GM12878 (cell line): ENCODE data around the gene LGALS9B. TPM values are rescaled to one million over a fixed set of nuclear protein-coding genes. Genes with fewer than 3 reads are reported as not detected.
"Not testable (repeated sequence)": the region's sequence is repeated elsewhere in the genome, so short reads cannot be mapped to it uniquely, and the experiment has no call there.

Experiments
- ATAC-seq: fragments of 200-7000 bp; cut with Tn5 transposase; 3 replicates; pipeline ENCODE4 v1.9.1; 2020; ENCODE audit warnings: mild to moderate bottlenecking, moderate library complexity
- BruUV-seq: library from RNA; stranded (reverse); fragments of 400-500 nt; replicated peaks from 2 replicates; lab custom pipeline; 2021; lab: Mats Ljungman, UMichigan
- CTCF ChIA-PET: fragments of 300-600 bp; sonication (Branson Sonifier 250); formaldehyde crosslinking; extraction: SDS; loops from one replicate; lab custom pipeline; 2021; ENCODE audit warnings: inconsistent platforms; lab: Yijun Ruan, JAX
- POLR2A ChIA-PET: fragments of 350-600 bp; formaldehyde crosslinking; extraction: SDS; loops from one replicate; lab custom pipeline; 2021; ENCODE audit warnings: inconsistent platforms; lab: Charles Lee
- RAD21 ChIA-PET: fragments of 300-600 bp; sonication (Branson Sonifier 250); formaldehyde crosslinking; loops from one replicate; lab custom pipeline; 2023; ENCODE audit warnings: antibody characterized with exemption; ENCODE audit not compliant: unreplicated experiment; lab: Charles Lee
- SMC1A ChIA-PET: fragments of 300-600 bp; sonication (Branson Sonifier 250); formaldehyde crosslinking; loops from one replicate; lab custom pipeline; 2023; ENCODE audit not compliant: unreplicated experiment, uncharacterized antibody; lab: Charles Lee
- DNase-seq: peaks from one replicate; pipeline ENCODE4 v3.0.0-alpha.2; 2011; ENCODE audit warnings: low read depth, low spot score
- FAIRE-seq: peaks from 3 replicates; lab custom pipeline; 2011; peaks lifted over from hg19 to GRCh38; lab: Jason Lieb, UNC
- H2AFZ ChIP-seq: 2 replicates; pipeline ENCODE4 v1.6.0; 2011; ENCODE audit warnings: low read depth, low read length, control low read depth; ENCODE audit not compliant: control insufficient read depth
- H3K27ac ChIP-seq: 2 replicates; pipeline ENCODE4 v1.5.1; 2011; ENCODE audit warnings: control low read depth; ENCODE audit not compliant: control insufficient read depth, insufficient read depth
- H3K27me3 ChIP-seq, 2 experiments: replicated peaks in 1 of 2; 2 replicates each; pipeline versions ENCODE4 v1.6.0 to v1.6.1; 2011; ENCODE audit warnings: low read length in 1 of 2; ENCODE audit not compliant: control insufficient read depth in 2 of 2, insufficient read depth in 2 of 2
- H3K36me3 ChIP-seq, 2 experiments: 2 replicates each; pipeline ENCODE4 v1.5.1; 2011; ENCODE audit warnings: low read length in 1 of 2; ENCODE audit not compliant: control insufficient read depth in 2 of 2, insufficient read depth in 2 of 2
- H3K4me1 ChIP-seq: 2 replicates; pipeline ENCODE4 v1.6.1; 2011; ENCODE audit warnings: mild to moderate bottlenecking, low read length, moderate library complexity, mixed read lengths; ENCODE audit not compliant: control insufficient read depth, insufficient read depth
- H3K4me2 ChIP-seq: 2 replicates; pipeline ENCODE4 v1.6.0; 2011; ENCODE audit warnings: control low read depth; ENCODE audit not compliant: control insufficient read depth, insufficient read depth
- H3K4me3 ChIP-seq: fragments of 200-600 bp; sonication (generic); 2 replicates; pipeline ENCODE4 v1.5.1; 2016
- H3K79me2 ChIP-seq: 2 replicates; pipeline ENCODE4 v1.6.0; 2011; ENCODE audit warnings: low read length; ENCODE audit not compliant: control insufficient read depth, insufficient read depth
- H3K9ac ChIP-seq: 2 replicates; pipeline ENCODE4 v1.8.0; 2011; ENCODE audit warnings: low read length, control low read depth, mixed read lengths; ENCODE audit not compliant: control insufficient read depth, insufficient read depth
- H3K9me3 ChIP-seq: replicated peaks from 3 replicates; pipeline ENCODE4 v1.5.1; 2011; ENCODE audit warnings: mild to moderate bottlenecking, low read length; ENCODE audit not compliant: control insufficient read depth, insufficient read depth
- H4K20me1 ChIP-seq: 2 replicates; pipeline ENCODE4 v1.6.0; 2011; ENCODE audit not compliant: control insufficient read depth, insufficient read depth
- WGBS: methylation state at CpG from one replicate; pipeline ENCODE4 v1.1.6; 2016; ENCODE audit warnings: low lambda C conversion rate; ENCODE audit not compliant: insufficient replicate concordance, insufficient coverage; ENCODE audit errors: missing lambda C conversion rate; 5-methylcytosine and 5-hydroxymethylcytosine counted together
- in situ Hi-C: fragments of 300-500 bp; cut with MboI; formaldehyde crosslinking; loops from 9 replicates; pipeline ENCODE4 v1.14.3; 2018; ENCODE audit warnings: mixed read lengths
- intact Hi-C: fragments of 100-400 bp; cut with micrococcal nuclease; formaldehyde crosslinking; loops from one replicate; pipeline ENCODE4 v1.14.2; 2022; ENCODE audit not compliant: unreplicated experiment
- polyA plus RNA-seq, 11 experiments: library from polyadenylated mRNA; depleted of rRNA in 4 of 11; unstranded in 6 of 11; stranded (reverse) in 5 of 11; fragments of >200 nt; fragmentation: Nextera tagmentation in 4 of 11; fragmentation: Illumina TruSeq in 1 of 11; extraction: Ambion mirVana in 4 of 11; extraction: Trizol in 1 of 11; gene quantifications; 1 replicate in 1 of 11; 2 replicates in 10 of 11; pipeline versions ENCODE4 v1.2.1 to v1.2.3, GENCODE V29; 2011 to 2016; ENCODE audit warnings: inconsistent platforms in 2 of 11, missing spikeins in 2 of 11, low read depth in 1 of 11
- total RNA-seq, 4 experiments: library from RNA; depleted of rRNA in 3 of 4; stranded (reverse); fragments of >200 nt in 3 of 4; fragmentation: Illumina TruSeq in 1 of 4; extraction: Trizol in 1 of 4; gene quantifications; 2 replicates each; pipeline versions ENCODE4 v1.2.1 to v1.2.3, GENCODE V29; 2013 to 2021

LGALS9B gene
- total and polyA plus RNA-seq, 10 of the 15 experiments (the other 5 are each of a cell fraction or from before 2014, with no cell fraction given): 0.09 to 1.4 (median 0.48) TPM; not detected in 2

DNA sequence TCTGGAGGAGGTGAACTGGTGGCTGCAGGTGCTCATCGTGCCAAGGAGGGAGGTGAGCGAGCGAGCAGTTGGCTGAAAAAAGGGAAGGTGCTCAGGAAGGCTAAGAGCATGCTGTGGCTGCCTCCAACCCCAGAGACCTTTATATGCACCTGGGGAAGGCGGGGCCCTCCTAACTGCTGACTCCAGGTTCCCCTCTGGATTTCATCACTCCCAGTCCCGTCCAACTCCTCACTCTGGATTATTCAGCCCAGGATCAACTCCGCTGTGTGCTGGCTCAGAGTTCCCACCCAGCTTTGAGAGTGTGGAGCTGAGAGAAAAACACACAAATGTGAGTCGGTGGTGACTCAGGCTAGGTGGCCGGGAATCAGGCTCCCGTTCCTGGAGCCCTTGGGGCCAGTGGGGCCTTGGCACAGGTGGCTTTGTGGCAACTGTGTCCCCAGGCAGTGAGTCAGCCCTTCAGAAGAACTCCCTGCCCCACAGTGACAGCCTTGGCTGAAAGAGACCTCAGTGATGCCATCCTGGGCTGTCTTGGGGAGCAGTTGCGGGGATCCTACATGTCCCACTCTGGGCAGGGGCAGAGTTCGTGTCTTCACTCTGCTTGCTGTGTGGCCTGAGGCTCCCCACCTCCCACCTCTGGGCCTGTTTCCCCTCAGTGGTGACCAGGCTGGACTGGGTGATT is 37.2 kb upstream of the LGALS9B start:
- CTCF ChIA-PET: not testable (repeated sequence)

GRCh38 chr17:20501896-20502295 is 34.6 kb upstream of the LGALS9B start:
- H3K4me2 ChIP-seq, DNase-seq, H3K27me3 ChIP-seq, POLR2A ChIA-PET, H3K9me3 ChIP-seq, in situ Hi-C loops, FAIRE-seq, H3K79me2 ChIP-seq, H4K20me1 ChIP-seq, RAD21 ChIA-PET, CTCF ChIA-PET, SMC1A ChIA-PET, BruUV-seq, intact Hi-C loops, H3K36me3 ChIP-seq, H2AFZ ChIP-seq, H3K4me3 ChIP-seq, H3K4me1 ChIP-seq, H3K27ac ChIP-seq, H3K9ac ChIP-seq, ATAC-seq: not testable (repeated sequence)
- WGBS: 29% methylated on average over 7 of the region's 11 CpGs

More for the DNA sequence above, 37.2 kb upstream of the LGALS9B start:
- H3K79me2 ChIP-seq, H3K9ac ChIP-seq, H3K4me1 ChIP-seq, H3K27ac ChIP-seq, intact Hi-C loops, ATAC-seq, BruUV-seq, FAIRE-seq, in situ Hi-C loops, H3K4me2 ChIP-seq, DNase-seq, H4K20me1 ChIP-seq, RAD21 ChIA-PET, SMC1A ChIA-PET, H3K36me3 ChIP-seq, H3K9me3 ChIP-seq, H3K27me3 ChIP-seq, H2AFZ ChIP-seq, H3K4me3 ChIP-seq, POLR2A ChIA-PET: not testable (repeated sequence)
- 44% methylated on average over 3 of the region's 11 CpGs for WGBS

- H4K20me1 ChIP-seq, ATAC-seq, H3K4me1 ChIP-seq, H3K27me3 ChIP-seq, FAIRE-seq, H3K79me2 ChIP-seq, BruUV-seq, SMC1A ChIA-PET, CTCF ChIA-PET, H3K4me3 ChIP-seq, intact Hi-C loops, H2AFZ ChIP-seq, H3K9me3 ChIP-seq, H3K36me3 ChIP-seq, DNase-seq, H3K27ac ChIP-seq, RAD21 ChIA-PET, in situ Hi-C loops, H3K9ac ChIP-seq, H3K4me2 ChIP-seq, POLR2A ChIA-PET: not testable (repeated sequence)
- WGBS: 38% methylated on average over 2 of the region's 4 CpGs
These were observed 33.0 kb upstream of the LGALS9B start for GRCh38 chr17:20500346-20500745.

- H3K9ac ChIP-seq, H3K27me3 ChIP-seq, SMC1A ChIA-PET, CTCF ChIA-PET, intact Hi-C loops, H4K20me1 ChIP-seq, ATAC-seq, H2AFZ ChIP-seq, H3K4me3 ChIP-seq, RAD21 ChIA-PET, H3K9me3 ChIP-seq, H3K27ac ChIP-seq, POLR2A ChIA-PET, DNase-seq, in situ Hi-C loops, H3K79me2 ChIP-seq, H3K4me1 ChIP-seq, H3K4me2 ChIP-seq, FAIRE-seq, BruUV-seq, H3K36me3 ChIP-seq: not testable (repeated sequence)
- WGBS: 20% methylated on average over 1 of the region's 5 CpGs
These were observed 28.1 kb upstream of the LGALS9B start for GRCh38 chr17:20495420-20495819.
